Sciatic nerve (tissue), 1 donor: Measurements from ENCODE around the gene AKAP17A. TPM values are rescaled to one million over a fixed set of nuclear protein-coding genes. Genes with fewer than 3 reads are reported as not detected.

ENCODE experiments used
- total RNA-seq: library from RNA; stranded (reverse); fragmentation: NEBNext Ultra II Directional; extraction: Animal tissue kit (Norgen Biotek cat#: 25700); gene quantifications from one replicate; pipeline ENCODE4 v1.2.1, GENCODE V29; 2021
- donor health status: DM: no; HTN: no; CAD: no.

AKAP17A gene
- total RNA-seq, 1 donor from 2014 or later, result 48.5 TPM

Other genes starting within 250 kb of the AKAP17A start
- 167 TPM for gene SLC25A6, start 199.5 kb upstream of the AKAP17A start, total RNA-seq
- 35.0 TPM for gene ASMTL, start 138.7 kb upstream of the AKAP17A start, total RNA-seq
- gene P2RY8, start 54.4 kb upstream of the AKAP17A start, total RNA-seq, result 2.5 TPM
- 0.89 TPM for gene ASMT, start 23.5 kb downstream of the AKAP17A start, total RNA-seq